Transverse colon (tissue), 4 donors: ENCODE measurements around the gene CAMK2B. TPM values are rescaled to one million over a fixed set of nuclear protein-coding genes. Genes with fewer than 3 reads are reported as not detected.

ENCODE experiments used
- DNase-seq: peaks from one replicate; pipeline ENCODE4 v3.0.0-alpha.2; 2019
- H3K27ac ChIP-seq, 4 donors: fragments of 200-600 bp; sonication (generic); 2 replicates each; pipeline ENCODE4 v1.5.1; 2016 to 2018; ENCODE audit warnings: inconsistent platforms in 4 of 4
- H3K27me3 ChIP-seq: fragments of 200-600 bp; sonication (generic); 2 replicates; pipeline ENCODE4 v1.5.1; 2017; ENCODE audit warnings: inconsistent platforms
- H3K36me3 ChIP-seq, 4 donors: fragments of 200-600 bp; sonication (generic); 2 replicates each; pipeline ENCODE4 v1.5.1; 2017 to 2019; ENCODE audit warnings: inconsistent platforms in 4 of 4
- H3K4me1 ChIP-seq, 4 donors: fragments of 200-600 bp; sonication (generic); 2 replicates each; pipeline ENCODE4 v1.5.1; 2017 to 2020; ENCODE audit warnings: inconsistent platforms in 4 of 4
- H3K4me3 ChIP-seq, 4 donors: fragments of 200-600 bp; sonication (generic); 1 replicate in 1 of 4; 2 replicates in 3 of 4; pipeline versions ENCODE4 v1.5.1 to v1.6.1; 2017 to 2019; ENCODE audit warnings: inconsistent platforms in 4 of 4
- H3K9me3 ChIP-seq, 2 donors: fragments of 200-600 bp; sonication (generic); 2 replicates each; pipeline ENCODE4 v1.5.1; 2017 to 2019; ENCODE audit warnings: inconsistent platforms in 2 of 2
- EP300 ChIP-seq: sonication (generic); formaldehyde crosslinking; IDR thresholded peaks from one replicate; pipeline ENCODE4 v1.6.1; 2017; ENCODE audit warnings: antibody characterized with exemption, low read depth
- POLR2A ChIP-seq: fragments of 450-650 bp; IDR thresholded peaks from one replicate; pipeline ENCODE4 v1.6.1; 2016; ENCODE audit warnings: antibody characterized with exemption, mild to moderate bottlenecking, moderate library complexity
- POLR2AphosphoS5 ChIP-seq, 3 donors: sonication (generic); formaldehyde crosslinking; IDR thresholded peaks; one replicate each; pipeline ENCODE4 v1.6.1; 2016; ENCODE audit warnings: antibody characterized with exemption in 3 of 3
- WGBS, 2 donors: methylation state at CpG; one replicate each; pipeline ENCODE4 v1.1.5; 2018; ENCODE audit warnings: low coverage in 1 of 2; 5-methylcytosine and 5-hydroxymethylcytosine counted together
- in situ Hi-C, 4 donors: fragments of 200-750 bp; cut with MboI; loops; one replicate each; pipeline versions ENCODE4 v1.15.0 to v1.15.1; 2017; ENCODE audit warnings: low sequenced_read_pairs in 3 of 4, low pct_ligation_motif_present in 1 of 4, low pct_unique_long_range_greater_than_20kb in 1 of 4
- intact Hi-C: fragments of 100-400 bp; cut with DNase I; formaldehyde crosslinking; loops from one replicate; pipeline ENCODE4 v1.15.1; 2023; ENCODE audit warnings: low total_unique reads
- total RNA-seq, 4 donors: library from RNA; depleted of rRNA; stranded (reverse); fragments of >200 nt; gene quantifications; one replicate each; pipeline ENCODE4 v1.1.0, GENCODE V29; 2016
- TF ChIP-seq, protein P1 (sequence below), 5 experiments: fragments of 200-600 bp in 3 of 5; fragments of 450-650 bp in 2 of 5; sonication (generic) in 3 of 5; IDR thresholded peaks; 1 replicate in 2 of 5; 2 replicates in 3 of 5; pipeline ENCODE4 v1.5.1; 2016 to 2017; ENCODE audit warnings: antibody characterized with exemption in 5 of 5, inconsistent platforms in 3 of 5, mild to moderate bottlenecking in 2 of 5, moderate library complexity in 1 of 5

The CAMK2B gene
- total RNA-seq, 4 donors from 2014 or later = 0.16 to 2.8 (median 0.27) TPM; not detected in 1

DNA sequence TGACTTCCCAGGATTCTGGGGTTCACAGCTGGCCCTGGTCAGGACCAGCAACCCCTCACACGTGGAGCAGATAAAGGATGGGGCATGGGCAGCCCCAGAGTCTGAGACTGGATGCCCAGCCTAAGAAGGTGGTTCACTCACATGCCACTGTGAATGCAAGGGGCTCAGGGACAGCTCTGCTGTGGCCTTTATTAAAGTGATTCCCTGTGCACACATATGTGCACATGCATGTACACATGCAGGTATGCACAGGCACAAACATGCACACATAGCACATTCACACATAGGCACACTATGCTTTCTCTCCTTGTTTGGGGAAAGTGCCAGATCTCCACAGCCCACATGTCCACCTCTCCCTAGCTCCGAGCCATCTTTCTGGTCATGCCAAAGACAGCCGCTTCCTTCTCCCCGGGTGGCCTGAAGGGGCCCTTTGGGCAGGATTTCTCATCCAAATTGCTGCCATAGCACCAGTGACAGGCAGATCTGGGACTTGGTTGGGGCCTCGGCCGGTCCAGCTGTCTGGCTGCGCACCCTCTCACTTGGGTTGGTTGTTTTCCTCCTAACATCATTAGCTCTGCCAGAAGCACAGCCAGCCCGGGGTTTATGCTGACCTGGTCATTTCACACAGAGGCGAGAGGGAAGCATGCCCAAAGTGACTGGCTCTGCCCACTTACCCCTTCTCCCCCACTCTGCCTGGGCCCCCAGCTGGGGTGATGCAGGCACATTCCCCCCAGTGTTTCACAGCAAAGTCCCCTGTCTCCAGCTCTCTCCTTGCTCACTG, 137.6 kb downstream of the CAMK2B start:
- H3K9me3 ChIP-seq = peaks cover 0 to 3% of the 10 kb centered on the region in 2 donors
- H3K36me3 ChIP-seq = no peaks in the 10 kb centered on the region
- intact Hi-C loops = no loop called here
- in situ Hi-C loops = no loop called here
- 61% methylated on average over 9 of the region's 9 CpGs; no CpG with 5 or more reads in 1 of the 2 donors for WGBS, 2 donors
- H3K4me3 ChIP-seq = no peak overlapping the region
- H3K4me1 ChIP-seq = no peaks in the 10 kb centered on the region
- H3K27me3 ChIP-seq = peaks cover 2% of the 10 kb centered on the region
- no peak overlapping the region for H3K27ac ChIP-seq
- DNase-seq = no peak
- no peak for TF ChIP-seq EP300
- TF ChIP-seq POLR2A = no peak
- no peak for TF ChIP-seq POLR2AphosphoS5 (IDR thresholded peaks at IDR 0.05)
- TF ChIP-seq, protein P1, sequence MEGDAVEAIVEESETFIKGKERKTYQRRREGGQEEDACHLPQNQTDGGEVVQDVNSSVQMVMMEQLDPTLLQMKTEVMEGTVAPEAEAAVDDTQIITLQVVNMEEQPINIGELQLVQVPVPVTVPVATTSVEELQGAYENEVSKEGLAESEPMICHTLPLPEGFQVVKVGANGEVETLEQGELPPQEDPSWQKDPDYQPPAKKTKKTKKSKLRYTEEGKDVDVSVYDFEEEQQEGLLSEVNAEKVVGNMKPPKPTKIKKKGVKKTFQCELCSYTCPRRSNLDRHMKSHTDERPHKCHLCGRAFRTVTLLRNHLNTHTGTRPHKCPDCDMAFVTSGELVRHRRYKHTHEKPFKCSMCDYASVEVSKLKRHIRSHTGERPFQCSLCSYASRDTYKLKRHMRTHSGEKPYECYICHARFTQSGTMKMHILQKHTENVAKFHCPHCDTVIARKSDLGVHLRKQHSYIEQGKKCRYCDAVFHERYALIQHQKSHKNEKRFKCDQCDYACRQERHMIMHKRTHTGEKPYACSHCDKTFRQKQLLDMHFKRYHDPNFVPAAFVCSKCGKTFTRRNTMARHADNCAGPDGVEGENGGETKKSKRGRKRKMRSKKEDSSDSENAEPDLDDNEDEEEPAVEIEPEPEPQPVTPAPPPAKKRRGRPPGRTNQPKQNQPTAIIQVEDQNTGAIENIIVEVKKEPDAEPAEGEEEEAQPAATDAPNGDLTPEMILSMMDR (IDR thresholded peaks at IDR 0.05) = no peak

DNA sequence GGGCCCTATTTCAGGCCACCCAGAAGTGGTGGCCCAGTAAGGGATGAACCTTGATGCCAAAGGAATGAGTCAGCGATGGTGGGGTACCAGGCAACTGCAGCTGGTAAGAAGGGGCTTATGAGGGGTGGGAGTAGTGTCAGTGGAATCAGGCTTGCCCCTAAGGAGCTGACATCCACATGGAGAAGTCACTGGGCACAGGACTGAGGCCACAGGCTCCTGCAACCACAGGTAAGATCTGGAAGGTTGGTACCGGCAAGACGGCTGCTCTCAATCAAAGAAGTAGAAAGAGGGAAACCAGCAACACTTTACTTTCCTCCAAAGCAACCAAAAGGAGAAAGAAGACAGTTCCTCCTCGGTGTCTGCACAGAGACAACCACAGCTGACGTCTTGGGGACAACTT, 138.7 kb downstream of the CAMK2B start:
- Histone ChIP-seq H3K36me3 (no peaks in the 10 kb centered on the region), H3K9me3 (peaks cover 0 to 3% of the 10 kb centered on the region in 2 donors), H3K4me3 (no peak overlapping the region), H3K4me1 (no peaks in the 10 kb centered on the region), H3K27ac (no peak overlapping the region), H3K27me3 (peaks cover 6% of the 10 kb centered on the region)
- in situ Hi-C loops (no loop called here), intact Hi-C loops (no loop called here)
- TF ChIP-seq POLR2AphosphoS5 (IDR thresholded peaks at IDR 0.05) (no peak), POLR2A (no peak), EP300 (no peak)
- TF ChIP-seq, protein P1 (IDR thresholded peaks at IDR 0.05) = no peak
- no peak for DNase-seq
- 70% methylated on average over 5 of the region's 5 CpGs; no CpG with 5 or more reads in 1 of the 2 donors for WGBS, 2 donors

DNA sequence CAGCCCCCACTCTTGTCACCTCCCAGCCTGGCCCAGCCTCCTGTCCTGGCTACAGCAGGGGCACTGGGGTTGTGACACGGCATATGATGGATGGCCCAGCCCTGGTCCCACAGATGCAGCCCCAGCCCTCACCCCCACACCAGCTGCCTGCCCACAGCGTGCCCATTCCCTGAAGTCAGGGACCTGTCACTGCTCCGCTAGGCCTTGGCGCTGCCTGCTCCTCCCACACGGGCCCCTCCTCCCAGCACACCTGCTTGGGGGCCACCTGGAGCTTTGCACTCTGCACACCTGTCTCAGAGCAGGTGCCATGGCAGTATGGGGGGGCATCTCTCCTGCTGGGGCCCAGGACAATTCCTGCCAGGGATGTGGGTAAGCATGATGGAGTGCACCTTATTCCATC, 139.7 kb downstream of the CAMK2B start:
- no peak overlapping the region for H3K4me3 ChIP-seq
- peaks cover 0 to 3% of the 10 kb centered on the region in 2 donors for H3K9me3 ChIP-seq
- H3K36me3 ChIP-seq = no peaks in the 10 kb centered on the region
- no peak for DNase-seq
- no peaks in the 10 kb centered on the region for H3K4me1 ChIP-seq
- WGBS, 2 donors = 63% methylated on average over 4 of the region's 5 CpGs; no CpG with 5 or more reads in 1 of the 2 donors
- in situ Hi-C loops = no loop called here
- H3K27me3 ChIP-seq = peaks cover 6% of the 10 kb centered on the region
- intact Hi-C loops = no loop called here
- TF ChIP-seq, protein P1 (IDR thresholded peaks at IDR 0.05) = no peak
- TF ChIP-seq EP300 = no peak
- no peak for TF ChIP-seq POLR2AphosphoS5 (IDR thresholded peaks at IDR 0.05)
- TF ChIP-seq POLR2A = no peak
- no peak overlapping the region for H3K27ac ChIP-seq

DNA sequence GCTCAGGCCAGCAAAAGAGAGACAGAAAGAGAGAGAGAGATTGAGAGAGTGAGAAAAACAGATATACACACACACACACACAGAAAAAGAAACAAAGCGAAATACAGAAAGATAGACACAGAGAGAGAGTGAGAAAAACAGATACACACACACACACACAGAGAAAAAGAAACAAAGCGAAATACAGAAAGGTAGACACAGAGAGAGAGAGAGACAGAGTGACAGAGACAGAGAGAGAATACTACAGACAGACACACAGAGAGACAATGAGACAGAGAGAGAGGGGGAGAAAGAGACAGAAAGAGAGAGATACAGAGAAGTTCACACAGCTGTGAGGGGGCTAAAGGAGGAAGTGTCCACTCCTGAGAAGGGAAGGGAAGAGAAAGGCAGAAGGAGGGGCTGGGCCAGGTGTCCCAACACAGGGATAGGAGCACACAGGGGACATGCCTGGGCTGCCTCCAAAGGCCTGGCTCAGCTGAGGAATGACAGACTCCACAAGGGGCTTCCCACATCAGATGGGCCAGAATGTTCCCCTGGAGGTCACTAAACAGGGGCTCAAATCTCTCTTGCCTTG, 140.4 kb downstream of the CAMK2B start:
- H3K36me3 ChIP-seq = no peaks in the 10 kb centered on the region
- intact Hi-C loops = no loop called here
- no peaks in the 10 kb centered on the region for H3K4me1 ChIP-seq
- H3K4me3 ChIP-seq = no peak overlapping the region
- in situ Hi-C loops = no loop called here
- peaks cover 0 to 3% of the 10 kb centered on the region in 2 donors for H3K9me3 ChIP-seq
- DNase-seq = no peak
- no peak for TF ChIP-seq POLR2A
- no peak for TF ChIP-seq EP300
- TF ChIP-seq, protein P1 (IDR thresholded peaks at IDR 0.05) = no peak
- TF ChIP-seq POLR2AphosphoS5 (IDR thresholded peaks at IDR 0.05) = no peak
- H3K27ac ChIP-seq = no peak overlapping the region
- peaks cover 6% of the 10 kb centered on the region for H3K27me3 ChIP-seq
- 73 to 77% methylated on average over 2 of the region's 2 CpGs for WGBS, 2 donors
